Measurements from ENCODE around the gene GNAI3.

GRCh38 chr1:109589177-109589576, 40.8 kb downstream of the GNAI3 start:
- TF ChIP-seq POLR2A (IDR thresholded peaks at IDR 0.05; ENCODE audit: low read length) (no peak), GATA1 (IDR thresholded peaks at IDR 0.05; ENCODE audit: low read depth, low read length) (no peak)
